OCI-LY1 (cell line): ENCODE measurements around the gene CLIC2.

Experiments used
- H2AFZ ChIP-seq: fragments of 200-600 bp; sonication (generic), shearing (Covaris generic); 2 replicates; pipeline ENCODE4 v1.6.0; 2014; ENCODE audit warnings: antibody characterized with exemption, mild to moderate bottlenecking, low read length
- H3F3A ChIP-seq: fragments of 200-600 bp; sonication (generic), shearing (Covaris generic); 2 replicates; pipeline ENCODE4 v1.6.0; 2014; ENCODE audit warnings: mild to moderate bottlenecking, antibody characterized with exemption, low read length, moderate library complexity; ENCODE audit not compliant: insufficient read depth
- H3K27ac ChIP-seq: fragments of 200-600 bp; sonication (generic); 2 replicates; pipeline ENCODE4 v1.5.1; 2014; ENCODE audit warnings: low read length, mixed run types, mild to moderate bottlenecking, low read depth; ENCODE audit not compliant: poor library complexity, severe bottlenecking
- H3K27me3 ChIP-seq: fragments of 200-600 bp; sonication (generic); 2 replicates; pipeline ENCODE4 v1.6.0; 2014; ENCODE audit warnings: antibody characterized with exemption, mild to moderate bottlenecking, low read length, moderate library complexity; ENCODE audit not compliant: insufficient read depth
- H3K36me3 ChIP-seq: fragments of 200-600 bp; sonication (generic); 2 replicates; pipeline ENCODE4 v1.6.1; 2014; ENCODE audit warnings: mild to moderate bottlenecking, antibody characterized with exemption, low read length, moderate library complexity, mixed read lengths; ENCODE audit not compliant: insufficient read depth
- H3K4me1 ChIP-seq: fragments of 200-600 bp; sonication (generic); 2 replicates; pipeline ENCODE4 v1.5.1; 2014; ENCODE audit warnings: mild to moderate bottlenecking, low read length, moderate library complexity; ENCODE audit not compliant: insufficient read depth, severe bottlenecking
- H3K4me2 ChIP-seq: fragments of 200-600 bp; sonication (generic), shearing (Covaris generic); 2 replicates; pipeline ENCODE4 v1.6.1; 2014; ENCODE audit warnings: low read length
- H3K4me3 ChIP-seq: fragments of 200-600 bp; sonication (generic); 2 replicates; pipeline ENCODE4 v1.5.1; 2014; ENCODE audit warnings: low read length, low read depth, mild to moderate bottlenecking, mixed read lengths; ENCODE audit not compliant: poor library complexity, severe bottlenecking
- H3K79me2 ChIP-seq: fragments of 200-600 bp; shearing (Covaris generic); 2 replicates; pipeline ENCODE4 v1.6.1; 2016; ENCODE audit warnings: mixed run types, low read length, mixed read lengths; ENCODE audit not compliant: insufficient read depth
- H3K9ac ChIP-seq: fragments of 200-600 bp; sonication (generic), shearing (Covaris generic); 2 replicates; pipeline ENCODE4 v1.6.1; 2014; ENCODE audit warnings: mild to moderate bottlenecking, low read length, mixed read lengths
- H3K9me2 ChIP-seq: fragments of 200-600 bp; sonication (generic), shearing (Covaris generic); 2 replicates; pipeline ENCODE4 v1.6.1; 2014; ENCODE audit warnings: low read depth, mild to moderate bottlenecking, low read length, mixed read lengths
- H3K9me3 ChIP-seq: fragments of 200-600 bp; shearing (Covaris generic); 2 replicates; pipeline ENCODE4 v1.6.1; 2014; ENCODE audit warnings: low read length, mixed read lengths
- H4K20me1 ChIP-seq: fragments of 200-600 bp; sonication (generic), shearing (Covaris generic); 2 replicates; pipeline ENCODE4 v1.6.0; 2016; ENCODE audit warnings: mild to moderate bottlenecking, low read length; ENCODE audit not compliant: insufficient read depth
- CTCF ChIP-seq: fragments of 200-600 bp; sonication (generic), shearing (Covaris generic); IDR thresholded peaks from 2 replicates; pipeline ENCODE4 v1.5.1; 2017; ENCODE audit warnings: mild to moderate bottlenecking, antibody characterized with exemption, low read length, moderate library complexity, mixed read lengths
- EZH2 ChIP-seq: fragments of 200-600 bp; sonication (generic), shearing (Covaris generic); IDR thresholded peaks from 2 replicates; pipeline ENCODE4 v1.8.0; 2017; ENCODE audit warnings: borderline replicate concordance, mixed run types, mild to moderate bottlenecking, antibody characterized with exemption, low read length, moderate library complexity, mixed read lengths

CLIC2 gene

GRCh38 chrX:155313766-155314165, 20.6 kb downstream of the CLIC2 start:
- H3K4me3 ChIP-seq: no peak overlapping the region
- no peaks in the 10 kb centered on the region for H3K79me2 ChIP-seq
- H3F3A ChIP-seq: no peaks in the 10 kb centered on the region
- TF ChIP-seq CTCF (no peak), EZH2 (no peak)
- H2AFZ ChIP-seq: no peak overlapping the region
- H3K27me3 ChIP-seq: no peaks in the 10 kb centered on the region
- no peaks in the 10 kb centered on the region for H3K36me3 ChIP-seq
- no peaks in the 10 kb centered on the region for H3K4me1 ChIP-seq
- H3K4me2 ChIP-seq: no peak overlapping the region
- H3K9me3 ChIP-seq: no peaks in the 10 kb centered on the region
- H3K27ac ChIP-seq: no peak overlapping the region
- no peaks in the 10 kb centered on the region for H3K9me2 ChIP-seq
- no peaks in the 10 kb centered on the region for H4K20me1 ChIP-seq
- no peak overlapping the region for H3K9ac ChIP-seq

DNA sequence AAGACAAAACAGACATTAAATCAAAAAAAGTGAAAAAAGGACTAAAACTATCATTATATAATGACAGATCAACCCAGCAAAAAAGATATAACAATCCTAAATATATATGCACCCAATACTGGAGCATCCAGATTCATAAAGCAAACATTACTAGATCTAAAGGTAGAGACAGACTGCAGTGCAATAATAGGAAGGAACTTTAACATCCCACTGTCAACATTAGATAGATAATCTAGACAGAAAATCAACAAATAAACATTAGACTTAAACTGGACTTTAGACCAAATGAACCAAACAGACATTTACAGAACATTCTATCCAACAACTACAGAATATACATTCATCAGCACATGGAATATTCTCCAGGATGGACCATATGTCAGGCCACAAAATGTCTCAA, 40.6 kb downstream of the CLIC2 start:
- Histone ChIP-seq H3F3A (no peaks in the 10 kb centered on the region), H3K27ac (no peak overlapping the region), H3K4me2 (no peak overlapping the region), H2AFZ (no peak overlapping the region), H3K9me3 (no peaks in the 10 kb centered on the region), H3K9me2 (no peaks in the 10 kb centered on the region), H3K4me3 (no peak overlapping the region), H3K27me3 (no peaks in the 10 kb centered on the region), H3K4me1 (no peaks in the 10 kb centered on the region), H3K79me2 (no peaks in the 10 kb centered on the region), H4K20me1 (no peaks in the 10 kb centered on the region), H3K36me3 (no peaks in the 10 kb centered on the region), H3K9ac (no peak overlapping the region)
- TF ChIP-seq EZH2: no peak
- TF ChIP-seq CTCF: no peak

- H3K27ac ChIP-seq: no peak overlapping the region
- H3K9ac ChIP-seq: no peak overlapping the region
- H3K79me2 ChIP-seq: no peaks in the 10 kb centered on the region
- TF ChIP-seq CTCF (no peak), EZH2 (no peak)
- no peaks in the 10 kb centered on the region for H3K4me1 ChIP-seq
- no peaks in the 10 kb centered on the region for H3K27me3 ChIP-seq
- H3K4me3 ChIP-seq: no peak overlapping the region
- H4K20me1 ChIP-seq: no peaks in the 10 kb centered on the region
- H3F3A ChIP-seq: no peaks in the 10 kb centered on the region
- no peaks in the 10 kb centered on the region for H3K36me3 ChIP-seq
- H2AFZ ChIP-seq: no peak overlapping the region
- H3K9me3 ChIP-seq: no peaks in the 10 kb centered on the region
- no peaks in the 10 kb centered on the region for H3K9me2 ChIP-seq
- no peak overlapping the region for H3K4me2 ChIP-seq
Measured at GRCh38 chrX:155279873-155280272, 54.5 kb downstream of the CLIC2 start.
